DMS79 treated with DMSO at 0.1 percent for 48 hours (cell line): ENCODE results near the gene CHST3.
"Not testable (repeated sequence)": the region's sequence is repeated elsewhere in the genome, so short reads cannot be mapped to it uniquely, and the experiment has no call there.

Experiments used
- DNase-seq: peaks from one replicate; lab custom pipeline; 2025; lab: John Stamatoyannopoulos, UW

CHST3 gene

GRCh38 chr10:72030762-72031543, 66.8 kb downstream of the CHST3 start:
- DNase-seq: no peak

- no peak for DNase-seq
Observed at GRCh38 chr10:72031706-72032105, 67.5 kb downstream of the CHST3 start.

GRCh38 chr10:72032409-72033162, 68.4 kb downstream of the CHST3 start:
- not testable (repeated sequence) for DNase-seq

GRCh38 chr10:72034040-72034499, 69.9 kb downstream of the CHST3 start:
- DNase-seq: no peak

GRCh38 chr10:72034761-72035160, 70.6 kb downstream of the CHST3 start:
- DNase-seq: no peak

GRCh38 chr10:72035252-72035887, 71.2 kb downstream of the CHST3 start:
- DNase-seq: no peak

GRCh38 chr10:72037266-72037665, 73.1 kb downstream of the CHST3 start:
- no peak for DNase-seq

- DNase-seq: no peak
Observed at GRCh38 chr10:72037811-72038210, 73.6 kb downstream of the CHST3 start.

GRCh38 chr10:72038458-72039001, 74.3 kb downstream of the CHST3 start:
- DNase-seq: no peak

- DNase-seq: no peak
Observed at GRCh38 chr10:72039377-72039776, 75.2 kb downstream of the CHST3 start.

GRCh38 chr10:72041491-72041890, 77.3 kb downstream of the CHST3 start:
- no peak for DNase-seq

GRCh38 chr10:72043016-72043834, 79.0 kb downstream of the CHST3 start:
- no peak for DNase-seq

- no peak for DNase-seq
Observed at GRCh38 chr10:72044417-72045041, 80.3 kb downstream of the CHST3 start.

GRCh38 chr10:72045586-72045985, 81.4 kb downstream of the CHST3 start:
- DNase-seq: no peak

GRCh38 chr10:72048450-72049124, 84.4 kb downstream of the CHST3 start:
- peak; percentile 76 for DNase-seq

- no peak for DNase-seq
Observed at GRCh38 chr10:72049472-72049871, 85.3 kb downstream of the CHST3 start.

- no peak for DNase-seq
Observed at GRCh38 chr10:72049969-72050781, 86.0 kb downstream of the CHST3 start.

GRCh38 chr10:72050873-72051272, 86.7 kb downstream of the CHST3 start:
- DNase-seq: no peak

GRCh38 chr10:72053690-72054089, 89.5 kb downstream of the CHST3 start:
- DNase-seq: no peak

GRCh38 chr10:72056113-72056512, 91.9 kb downstream of the CHST3 start:
- DNase-seq: no peak
